ENCODE results near the gene TOMM20. TPM values are rescaled to one million over a fixed set of nuclear protein-coding genes. Genes with fewer than 3 reads are reported as not detected.
A peak's percentile ranks its signal among the peaks of the same experiment; 100 is the strongest.

Gene TOMM20
- total and polyA plus RNA-seq, 9 of the 15 experiments (the other 6 are each of a cell fraction or from before 2014, with no cell fraction given) = 70.6 to 334 (median 159) TPM

GRCh38 chr1:235068158-235069121 is 60.2 kb downstream of the TOMM20 start (continued):
- TF ChIP-seq GTF3C2 (IDR thresholded peaks at IDR 0.05; ENCODE audit: borderline replicate concordance, extremely low read depth, insufficient read length) (no peak), VEZF1 (CRISPR knock-in tag; IDR thresholded peaks at IDR 0.05) (0 out of 2 replicates have a peak, but pooled peaks have one; percentile 23), ZNF263 (CRISPR knock-in tag; IDR thresholded peaks at IDR 0.05; ENCODE audit: borderline replicate concordance) (no peak), ZNF76 (CRISPR knock-in tag; IDR thresholded peaks at IDR 0.05; ENCODE audit: borderline replicate concordance) (no peak), EGR1 (conservative IDR thresholded peaks at IDR 0.05) (peak; percentile 88), ZC3H4 (CRISPR knock-in tag; IDR thresholded peaks at IDR 0.05; ENCODE audit: borderline replicate concordance) (no peak), ZNF384 (IDR thresholded peaks at IDR 0.05; ENCODE audit: low read depth, low read length) (no peak), CGGBP1 (CRISPR knock-in tag; IDR thresholded peaks at IDR 0.05) (no peak), RBBP5 (IDR thresholded peaks at IDR 0.05; ENCODE audit: borderline replicate concordance, insufficient read depth, low read length, poor library complexity, severe bottlenecking) (no peak), TCF7 (IDR thresholded peaks at IDR 0.05; ENCODE audit: borderline replicate concordance) (no peak), NR4A1 (CRISPR knock-in tag; IDR thresholded peaks at IDR 0.05) (no peak), NR4A1 (tag; IDR thresholded peaks at IDR 0.05) (no peak), HDAC1 (IDR thresholded peaks at IDR 0.05) (no peak), ZNF253 (CRISPR knock-in tag; conservative IDR thresholded peaks at IDR 0.05) (no peak), TCF7L2 (IDR thresholded peaks at IDR 0.05; ENCODE audit: low read depth, low read length) (no peak), ARID2 (IDR thresholded peaks at IDR 0.05) (no peak), TBP (optimal IDR thresholded peaks at IDR 0.05; ENCODE audit: low read depth, low read length) (no peak), HNRNPLL (IDR thresholded peaks at IDR 0.05; ENCODE audit: low read depth, low read length, poor library complexity, severe bottlenecking) (no peak), SNIP1 (IDR thresholded peaks at IDR 0.05; ENCODE audit: low read depth) (no peak), BCL6 (CRISPR knock-in tag; IDR thresholded peaks at IDR 0.05) (no peak)
- TF ChIP-seq, protein P1, sequence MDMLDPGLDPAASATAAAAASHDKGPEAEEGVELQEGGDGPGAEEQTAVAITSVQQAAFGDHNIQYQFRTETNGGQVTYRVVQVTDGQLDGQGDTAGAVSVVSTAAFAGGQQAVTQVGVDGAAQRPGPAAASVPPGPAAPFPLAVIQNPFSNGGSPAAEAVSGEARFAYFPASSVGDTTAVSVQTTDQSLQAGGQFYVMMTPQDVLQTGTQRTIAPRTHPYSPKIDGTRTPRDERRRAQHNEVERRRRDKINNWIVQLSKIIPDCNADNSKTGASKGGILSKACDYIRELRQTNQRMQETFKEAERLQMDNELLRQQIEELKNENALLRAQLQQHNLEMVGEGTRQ (CRISPR knock-in tag; IDR thresholded peaks at IDR 0.05) = no peak
